GM23338 (cell line): ENCODE data around the gene ANKRD11. TPM values are rescaled to one million over a fixed set of nuclear protein-coding genes. Genes with fewer than 3 reads are reported as not detected.

Source experiments
- ATAC-seq: fragments of 200-7000 bp; cut with Tn5 transposase; 3 replicates; pipeline ENCODE4 v1.9.1; 2020
- DNase-seq: peaks from one replicate; pipeline ENCODE4 v3.0.0-alpha.2; 2015; ENCODE audit warnings: low spot score
- H2AFZ ChIP-seq: fragments of 200-600 bp; sonication (generic); 2 replicates; pipeline ENCODE4 v1.8.0; 2016; ENCODE audit warnings: antibody characterized with exemption, mild to moderate bottlenecking, moderate library complexity
- H3F3A ChIP-seq: fragments of 200-600 bp; sonication (generic); replicated peaks from 2 replicates; pipeline ENCODE4 v1.8.0; 2017; ENCODE audit warnings: antibody characterized with exemption, mixed run types, low read depth
- H3K27ac ChIP-seq: fragments of 200-600 bp; sonication (generic); 2 replicates; pipeline ENCODE4 v1.6.1; 2016; ENCODE audit warnings: low read depth
- H3K27me3 ChIP-seq: fragments of 200-600 bp; sonication (generic); 2 replicates; pipeline ENCODE4 v1.8.0; 2016; ENCODE audit warnings: mild to moderate bottlenecking, mixed run types, moderate library complexity; ENCODE audit not compliant: insufficient read depth
- H3K36me3 ChIP-seq: fragments of 200-600 bp; sonication (generic); 2 replicates; pipeline ENCODE4 v1.8.0; 2016; ENCODE audit warnings: mild to moderate bottlenecking; ENCODE audit not compliant: insufficient read depth
- H3K4me1 ChIP-seq: fragments of 200-600 bp; sonication (generic); 2 replicates; pipeline ENCODE4 v1.8.0; 2016; ENCODE audit warnings: mild to moderate bottlenecking, moderate library complexity; ENCODE audit not compliant: insufficient read depth
- H3K4me2 ChIP-seq: fragments of 200-600 bp; sonication (generic); 2 replicates; pipeline ENCODE4 v1.7.1; 2017; ENCODE audit warnings: mixed run types
- H3K4me3 ChIP-seq: fragments of 200-600 bp; sonication (generic); 2 replicates; pipeline ENCODE4 v1.6.1; 2016; ENCODE audit warnings: mixed run types
- H3K79me2 ChIP-seq: fragments of 200-600 bp; sonication (generic); replicated peaks from 2 replicates; pipeline ENCODE4 v1.8.0; 2017; ENCODE audit warnings: mild to moderate bottlenecking; ENCODE audit not compliant: insufficient read depth
- H3K9me2 ChIP-seq: fragments of 200-600 bp; sonication (generic); 2 replicates; pipeline ENCODE4 v1.8.0; 2017; ENCODE audit not compliant: insufficient read depth
- H4K20me1 ChIP-seq: fragments of 200-600 bp; sonication (generic); replicated peaks from 2 replicates; pipeline ENCODE4 v1.8.0; 2017; ENCODE audit warnings: mild to moderate bottlenecking; ENCODE audit not compliant: insufficient read depth
- H3K27ac Mint-ChIP-seq: 2 replicates; pipeline ENCODE4 v1.8.0; 2020; ENCODE audit warnings: inconsistent platforms, mild to moderate bottlenecking, moderate library complexity, mixed read lengths
- H3K27me3 Mint-ChIP-seq: 3 replicates; pipeline ENCODE4 v1.8.0; 2022; ENCODE audit warnings: low read depth, mild to moderate bottlenecking, moderate library complexity, mixed read lengths, inconsistent platforms; ENCODE audit not compliant: insufficient read depth, poor library complexity
- H3K36me3 Mint-ChIP-seq: 3 replicates; pipeline ENCODE4 v1.8.0; 2021; ENCODE audit warnings: low read depth, mild to moderate bottlenecking, inconsistent platforms, moderate library complexity, mixed read lengths
- H3K4me1 Mint-ChIP-seq: 3 replicates; pipeline ENCODE4 v1.8.0; 2020; ENCODE audit warnings: mild to moderate bottlenecking, inconsistent platforms, mixed read lengths
- H3K4me3 Mint-ChIP-seq: 3 replicates; pipeline ENCODE4 v1.8.0; 2021; ENCODE audit warnings: moderate library complexity, mild to moderate bottlenecking, inconsistent platforms, mixed read lengths
- H3K9me3 Mint-ChIP-seq: 3 replicates; pipeline ENCODE4 v1.8.0; 2020; ENCODE audit warnings: moderate library complexity, mild to moderate bottlenecking, inconsistent platforms, mixed read lengths
- CREB1 ChIP-seq: fragments of 250-450 bp; sonication (Bioruptor Pico); IDR thresholded peaks from 2 replicates; pipeline ENCODE4 v1.5.0; 2020; ENCODE audit warnings: low read depth, mild to moderate bottlenecking, moderate library complexity
- EZH2 ChIP-seq: fragments of 200-600 bp; sonication (generic); IDR thresholded peaks from one replicate; pipeline ENCODE4 v1.8.0; 2017; ENCODE audit warnings: antibody characterized with exemption, mild to moderate bottlenecking, low read depth; ENCODE audit not compliant: unreplicated experiment
- EZH2phosphoT487 ChIP-seq: fragments of 200-600 bp; sonication (generic); IDR thresholded peaks from one replicate; pipeline ENCODE4 v1.8.1; 2018; ENCODE audit warnings: antibody characterized with exemption; ENCODE audit not compliant: unreplicated experiment
- JUNB ChIP-seq: IDR thresholded peaks from one replicate; pipeline ENCODE4 v1.6.1; 2016; ENCODE audit warnings: antibody characterized with exemption; ENCODE audit not compliant: unreplicated experiment
- NANOG ChIP-seq: IDR thresholded peaks from 2 replicates; pipeline ENCODE4 v1.6.1; 2016; ENCODE audit warnings: antibody characterized with exemption, borderline replicate concordance
- POLR2AphosphoS5 ChIP-seq: IDR thresholded peaks from 2 replicates; pipeline ENCODE4 v1.6.1; 2016; ENCODE audit warnings: antibody characterized with exemption, low read depth
- STAT1 ChIP-seq: IDR thresholded peaks from one replicate; pipeline ENCODE4 v1.6.1; 2016; ENCODE audit warnings: antibody characterized with exemption; ENCODE audit not compliant: unreplicated experiment
- ZNF114 ChIP-seq: fragments of 250-450 bp; sonication (Bioruptor Pico); IDR thresholded peaks from 2 replicates; pipeline ENCODE4 v1.5.0; 2020; ENCODE audit warnings: mild to moderate bottlenecking, moderate library complexity
- ZNF331 ChIP-seq: fragments of 250-450 bp; sonication (Bioruptor Pico); IDR thresholded peaks from 2 replicates; pipeline ENCODE4 v1.5.0; 2020; ENCODE audit warnings: low read depth, mild to moderate bottlenecking, moderate library complexity
- polyA plus RNA-seq: library from polyadenylated mRNA; unstranded; fragments of >200 nt; fragmentation: Nextera tagmentation; extraction: Ambion mirVana; gene quantifications from 2 replicates; pipeline ENCODE4 v1.2.1, GENCODE V29; 2016
- total RNA-seq: library from RNA; depleted of rRNA; stranded (reverse); fragments of >200 nt; shearing (Covaris generic); gene quantifications from 2 replicates; pipeline ENCODE4 v1.2.3, GENCODE V29; 2014
- TF ChIP-seq, protein P1 (sequence below): IDR thresholded peaks from 2 replicates; pipeline ENCODE4 v1.6.1; 2016; ENCODE audit warnings: antibody characterized with exemption
- TF ChIP-seq, protein P2 (sequence below), 2 experiments: fragments of 200-600 bp in 1 of 2; sonication (generic) in 1 of 2; conservative IDR thresholded peaks; 2 replicates each; pipeline versions ENCODE4 v1.5.1 to v1.6.1; 2016 to 2017; ENCODE audit warnings: antibody characterized with exemption in 2 of 2, low read depth in 2 of 2, mild to moderate bottlenecking in 2 of 2, moderate library complexity in 1 of 2
- TF ChIP-seq, protein P3 (sequence below): fragments of 250-450 bp; sonication (Bioruptor Pico); IDR thresholded peaks from 2 replicates; pipeline ENCODE4 v1.5.0; 2020; ENCODE audit warnings: mild to moderate bottlenecking, moderate library complexity
- TF ChIP-seq, protein P4 (sequence below): IDR thresholded peaks from one replicate; pipeline ENCODE4 v1.6.1; 2018; ENCODE audit warnings: antibody characterized with exemption; ENCODE audit not compliant: unreplicated experiment

ANKRD11 gene
- total and polyA plus RNA-seq, 2 experiments from 2014 or later: 130 to 159 TPM

DNA sequence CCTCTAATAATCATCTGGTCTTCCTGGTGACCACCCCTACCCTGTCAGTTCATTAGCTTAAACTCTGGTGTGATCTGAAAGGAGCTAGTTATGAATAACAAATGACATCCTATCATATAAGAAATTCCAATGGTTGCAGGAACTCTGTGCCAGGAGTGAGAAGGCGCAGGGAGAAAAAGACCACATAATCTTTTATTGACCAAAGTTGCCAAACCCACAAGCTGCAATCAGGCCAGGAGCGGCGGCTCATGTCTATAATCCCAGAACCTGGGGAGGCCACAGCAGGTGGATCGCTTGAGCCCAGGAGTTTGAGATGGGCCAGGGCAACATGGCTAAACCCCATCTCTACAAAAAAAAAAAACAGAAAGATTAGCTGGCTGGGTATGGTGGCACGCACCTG lies 23.4 kb downstream of the ANKRD11 start:
- no peak overlapping the region for H3K4me3 Mint-ChIP-seq
- H3K4me2 ChIP-seq: no peak overlapping the region
- H3K9me2 ChIP-seq: no peaks in the 10 kb centered on the region
- no peaks in the 10 kb centered on the region for H3K27me3 ChIP-seq
- TF ChIP-seq, protein P1, sequence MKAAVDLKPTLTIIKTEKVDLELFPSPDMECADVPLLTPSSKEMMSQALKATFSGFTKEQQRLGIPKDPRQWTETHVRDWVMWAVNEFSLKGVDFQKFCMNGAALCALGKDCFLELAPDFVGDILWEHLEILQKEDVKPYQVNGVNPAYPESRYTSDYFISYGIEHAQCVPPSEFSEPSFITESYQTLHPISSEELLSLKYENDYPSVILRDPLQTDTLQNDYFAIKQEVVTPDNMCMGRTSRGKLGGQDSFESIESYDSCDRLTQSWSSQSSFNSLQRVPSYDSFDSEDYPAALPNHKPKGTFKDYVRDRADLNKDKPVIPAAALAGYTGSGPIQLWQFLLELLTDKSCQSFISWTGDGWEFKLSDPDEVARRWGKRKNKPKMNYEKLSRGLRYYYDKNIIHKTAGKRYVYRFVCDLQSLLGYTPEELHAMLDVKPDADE: no peak
- TF ChIP-seq, protein P2, sequence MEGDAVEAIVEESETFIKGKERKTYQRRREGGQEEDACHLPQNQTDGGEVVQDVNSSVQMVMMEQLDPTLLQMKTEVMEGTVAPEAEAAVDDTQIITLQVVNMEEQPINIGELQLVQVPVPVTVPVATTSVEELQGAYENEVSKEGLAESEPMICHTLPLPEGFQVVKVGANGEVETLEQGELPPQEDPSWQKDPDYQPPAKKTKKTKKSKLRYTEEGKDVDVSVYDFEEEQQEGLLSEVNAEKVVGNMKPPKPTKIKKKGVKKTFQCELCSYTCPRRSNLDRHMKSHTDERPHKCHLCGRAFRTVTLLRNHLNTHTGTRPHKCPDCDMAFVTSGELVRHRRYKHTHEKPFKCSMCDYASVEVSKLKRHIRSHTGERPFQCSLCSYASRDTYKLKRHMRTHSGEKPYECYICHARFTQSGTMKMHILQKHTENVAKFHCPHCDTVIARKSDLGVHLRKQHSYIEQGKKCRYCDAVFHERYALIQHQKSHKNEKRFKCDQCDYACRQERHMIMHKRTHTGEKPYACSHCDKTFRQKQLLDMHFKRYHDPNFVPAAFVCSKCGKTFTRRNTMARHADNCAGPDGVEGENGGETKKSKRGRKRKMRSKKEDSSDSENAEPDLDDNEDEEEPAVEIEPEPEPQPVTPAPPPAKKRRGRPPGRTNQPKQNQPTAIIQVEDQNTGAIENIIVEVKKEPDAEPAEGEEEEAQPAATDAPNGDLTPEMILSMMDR (conservative IDR thresholded peaks at IDR 0.05; ENCODE audit: low read depth in 2 of 2): no peak
- TF ChIP-seq, protein P3, sequence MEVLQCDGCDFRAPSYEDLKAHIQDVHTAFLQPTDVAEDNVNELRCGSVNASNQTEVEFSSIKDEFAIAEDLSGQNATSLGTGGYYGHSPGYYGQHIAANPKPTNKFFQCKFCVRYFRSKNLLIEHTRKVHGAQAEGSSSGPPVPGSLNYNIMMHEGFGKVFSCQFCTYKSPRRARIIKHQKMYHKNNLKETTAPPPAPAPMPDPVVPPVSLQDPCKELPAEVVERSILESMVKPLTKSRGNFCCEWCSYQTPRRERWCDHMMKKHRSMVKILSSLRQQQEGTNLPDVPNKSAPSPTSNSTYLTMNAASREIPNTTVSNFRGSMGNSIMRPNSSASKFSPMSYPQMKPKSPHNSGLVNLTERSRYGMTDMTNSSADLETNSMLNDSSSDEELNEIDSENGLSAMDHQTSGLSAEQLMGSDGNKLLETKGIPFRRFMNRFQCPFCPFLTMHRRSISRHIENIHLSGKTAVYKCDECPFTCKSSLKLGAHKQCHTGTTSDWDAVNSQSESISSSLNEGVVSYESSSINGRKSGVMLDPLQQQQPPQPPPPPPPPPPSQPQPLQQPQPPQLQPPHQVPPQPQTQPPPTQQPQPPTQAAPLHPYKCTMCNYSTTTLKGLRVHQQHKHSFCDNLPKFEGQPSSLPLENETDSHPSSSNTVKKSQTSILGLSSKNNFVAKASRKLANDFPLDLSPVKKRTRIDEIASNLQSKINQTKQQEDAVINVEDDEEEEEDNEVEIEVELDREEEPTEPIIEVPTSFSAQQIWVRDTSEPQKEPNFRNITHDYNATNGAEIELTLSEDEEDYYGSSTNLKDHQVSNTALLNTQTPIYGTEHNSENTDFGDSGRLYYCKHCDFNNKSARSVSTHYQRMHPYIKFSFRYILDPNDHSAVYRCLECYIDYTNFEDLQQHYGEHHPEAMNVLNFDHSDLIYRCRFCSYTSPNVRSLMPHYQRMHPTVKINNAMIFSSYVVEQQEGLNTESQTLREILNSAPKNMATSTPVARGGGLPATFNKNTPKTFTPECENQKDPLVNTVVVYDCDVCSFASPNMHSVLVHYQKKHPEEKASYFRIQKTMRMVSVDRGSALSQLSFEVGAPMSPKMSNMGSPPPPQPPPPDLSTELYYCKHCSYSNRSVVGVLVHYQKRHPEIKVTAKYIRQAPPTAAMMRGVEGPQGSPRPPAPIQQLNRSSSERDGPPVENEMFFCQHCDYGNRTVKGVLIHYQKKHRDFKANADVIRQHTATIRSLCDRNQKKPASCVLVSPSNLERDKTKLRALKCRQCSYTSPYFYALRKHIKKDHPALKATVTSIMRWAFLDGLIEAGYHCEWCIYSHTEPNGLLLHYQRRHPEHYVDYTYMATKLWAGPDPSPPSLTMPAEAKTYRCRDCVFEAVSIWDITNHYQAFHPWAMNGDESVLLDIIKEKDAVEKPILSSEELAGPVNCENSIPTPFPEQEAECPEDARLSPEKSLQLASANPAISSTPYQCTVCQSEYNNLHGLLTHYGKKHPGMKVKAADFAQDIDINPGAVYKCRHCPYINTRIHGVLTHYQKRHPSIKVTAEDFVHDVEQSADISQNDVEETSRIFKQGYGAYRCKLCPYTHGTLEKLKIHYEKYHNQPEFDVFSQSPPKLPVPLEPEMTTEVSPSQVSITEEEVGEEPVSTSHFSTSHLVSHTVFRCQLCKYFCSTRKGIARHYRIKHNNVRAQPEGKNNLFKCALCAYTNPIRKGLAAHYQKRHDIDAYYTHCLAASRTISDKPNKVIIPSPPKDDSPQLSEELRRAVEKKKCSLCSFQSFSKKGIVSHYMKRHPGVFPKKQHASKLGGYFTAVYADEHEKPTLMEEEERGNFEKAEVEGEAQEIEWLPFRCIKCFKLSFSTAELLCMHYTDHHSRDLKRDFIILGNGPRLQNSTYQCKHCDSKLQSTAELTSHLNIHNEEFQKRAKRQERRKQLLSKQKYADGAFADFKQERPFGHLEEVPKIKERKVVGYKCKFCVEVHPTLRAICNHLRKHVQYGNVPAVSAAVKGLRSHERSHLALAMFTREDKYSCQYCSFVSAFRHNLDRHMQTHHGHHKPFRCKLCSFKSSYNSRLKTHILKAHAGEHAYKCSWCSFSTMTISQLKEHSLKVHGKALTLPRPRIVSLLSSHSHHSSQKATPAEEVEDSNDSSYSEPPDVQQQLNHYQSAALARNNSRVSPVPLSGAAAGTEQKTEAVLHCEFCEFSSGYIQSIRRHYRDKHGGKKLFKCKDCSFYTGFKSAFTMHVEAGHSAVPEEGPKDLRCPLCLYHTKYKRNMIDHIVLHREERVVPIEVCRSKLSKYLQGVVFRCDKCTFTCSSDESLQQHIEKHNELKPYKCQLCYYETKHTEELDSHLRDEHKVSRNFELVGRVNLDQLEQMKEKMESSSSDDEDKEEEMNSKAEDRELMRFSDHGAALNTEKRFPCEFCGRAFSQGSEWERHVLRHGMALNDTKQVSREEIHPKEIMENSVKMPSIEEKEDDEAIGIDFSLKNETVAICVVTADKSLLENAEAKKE (CRISPR knock-in tag): no peak
- no peak for TF ChIP-seq POLR2AphosphoS5
- TF ChIP-seq ZNF331 (CRISPR knock-in tag): no peak
- TF ChIP-seq CREB1 (CRISPR knock-in tag): no peak
- TF ChIP-seq STAT1: no peak
- no peak for TF ChIP-seq EZH2
- TF ChIP-seq, protein P4, sequence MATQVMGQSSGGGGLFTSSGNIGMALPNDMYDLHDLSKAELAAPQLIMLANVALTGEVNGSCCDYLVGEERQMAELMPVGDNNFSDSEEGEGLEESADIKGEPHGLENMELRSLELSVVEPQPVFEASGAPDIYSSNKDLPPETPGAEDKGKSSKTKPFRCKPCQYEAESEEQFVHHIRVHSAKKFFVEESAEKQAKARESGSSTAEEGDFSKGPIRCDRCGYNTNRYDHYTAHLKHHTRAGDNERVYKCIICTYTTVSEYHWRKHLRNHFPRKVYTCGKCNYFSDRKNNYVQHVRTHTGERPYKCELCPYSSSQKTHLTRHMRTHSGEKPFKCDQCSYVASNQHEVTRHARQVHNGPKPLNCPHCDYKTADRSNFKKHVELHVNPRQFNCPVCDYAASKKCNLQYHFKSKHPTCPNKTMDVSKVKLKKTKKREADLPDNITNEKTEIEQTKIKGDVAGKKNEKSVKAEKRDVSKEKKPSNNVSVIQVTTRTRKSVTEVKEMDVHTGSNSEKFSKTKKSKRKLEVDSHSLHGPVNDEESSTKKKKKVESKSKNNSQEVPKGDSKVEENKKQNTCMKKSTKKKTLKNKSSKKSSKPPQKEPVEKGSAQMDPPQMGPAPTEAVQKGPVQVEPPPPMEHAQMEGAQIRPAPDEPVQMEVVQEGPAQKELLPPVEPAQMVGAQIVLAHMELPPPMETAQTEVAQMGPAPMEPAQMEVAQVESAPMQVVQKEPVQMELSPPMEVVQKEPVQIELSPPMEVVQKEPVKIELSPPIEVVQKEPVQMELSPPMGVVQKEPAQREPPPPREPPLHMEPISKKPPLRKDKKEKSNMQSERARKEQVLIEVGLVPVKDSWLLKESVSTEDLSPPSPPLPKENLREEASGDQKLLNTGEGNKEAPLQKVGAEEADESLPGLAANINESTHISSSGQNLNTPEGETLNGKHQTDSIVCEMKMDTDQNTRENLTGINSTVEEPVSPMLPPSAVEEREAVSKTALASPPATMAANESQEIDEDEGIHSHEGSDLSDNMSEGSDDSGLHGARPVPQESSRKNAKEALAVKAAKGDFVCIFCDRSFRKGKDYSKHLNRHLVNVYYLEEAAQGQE: no peak
- TF ChIP-seq NANOG: no peak
- no peak for TF ChIP-seq JUNB
- no peak for TF ChIP-seq EZH2phosphoT487
- TF ChIP-seq ZNF114: no peak
- H3K27ac ChIP-seq: peak overlapping the region; percentile 66
- peaks cover 16% of the 10 kb centered on the region for H3K27me3 Mint-ChIP-seq
- H2AFZ ChIP-seq: no peak overlapping the region
- H3K36me3 ChIP-seq: 0 out of 2 replicates have a peak, but pooled peaks cover 4% of the 10 kb centered on the region
- peaks cover 30% of the 10 kb centered on the region for H3K4me1 Mint-ChIP-seq
- H3K4me3 ChIP-seq: no peak overlapping the region
- H3K79me2 ChIP-seq: peaks cover 98% of the 10 kb centered on the region
- 0 out of 2 replicates have a peak, but pooled peaks cover 1% of the 10 kb centered on the region for H3F3A ChIP-seq
- H3K4me1 ChIP-seq: peaks cover 31% of the 10 kb centered on the region
- DNase-seq (no peak), ATAC-seq (no peak)
- H4K20me1 ChIP-seq: peaks cover 79% of the 10 kb centered on the region
- H3K36me3 Mint-ChIP-seq: peaks cover 49% of the 10 kb centered on the region
- H3K9me3 Mint-ChIP-seq: peaks cover 16% of the 10 kb centered on the region; the same call in 2 of the 3 replicates
- no peak overlapping the region for H3K27ac Mint-ChIP-seq
